GM18511 (cell line): ENCODE measurements around the gene PIK3R4.

Experiments
- ATAC-seq: cut with Tn5 transposase; IDR thresholded peaks from one replicate; pipeline ENCODE4 v1.9.1; 2021; ENCODE audit warnings: mild to moderate bottlenecking, moderate library complexity; ENCODE audit not compliant: unreplicated experiment

Gene PIK3R4

DNA sequence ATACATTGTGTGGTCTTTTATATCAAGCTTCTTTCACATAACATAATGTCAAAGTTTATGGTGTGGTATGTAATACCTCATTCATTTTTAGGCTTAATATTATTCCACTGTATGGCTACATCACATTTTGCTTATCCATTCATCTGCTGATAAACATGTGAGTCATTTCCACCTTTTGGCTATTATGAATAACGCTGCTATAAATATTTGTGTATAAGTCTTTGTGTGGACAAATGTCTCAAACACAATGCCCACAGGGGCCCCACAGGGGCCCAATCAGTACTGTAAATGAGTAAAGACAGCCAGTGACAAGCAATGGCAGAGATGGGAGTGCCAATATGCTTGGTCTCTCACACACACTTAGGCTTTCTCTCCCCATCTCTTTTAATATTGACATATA is 54.2 kb downstream of the PIK3R4 start:
- ATAC-seq = no peak

GRCh38 chr3:130688697-130689470 is 57.7 kb downstream of the PIK3R4 start:
- no peak for ATAC-seq

- ATAC-seq = peak; percentile 67
Observed at GRCh38 chr3:130688015-130688688, 58.5 kb downstream of the PIK3R4 start.

DNA sequence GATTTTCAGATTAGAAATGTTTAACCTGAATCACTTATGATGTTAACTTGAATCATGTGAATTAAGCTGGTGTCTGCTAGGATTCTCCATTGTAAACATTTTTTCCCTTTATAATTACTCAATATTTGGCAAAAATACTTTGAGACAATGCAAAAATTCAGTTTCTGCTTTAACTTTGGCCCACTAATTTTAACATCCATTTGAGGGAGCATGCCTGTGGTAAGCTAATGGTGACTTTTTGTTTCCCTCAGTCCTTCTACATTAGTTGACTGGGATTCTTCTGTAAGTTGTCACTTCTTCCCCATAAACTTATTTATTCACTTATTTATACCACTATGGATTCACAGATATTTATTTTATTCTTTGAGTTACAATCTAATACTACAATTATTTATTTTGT is 59.3 kb downstream of the PIK3R4 start:
- no peak for ATAC-seq

- ATAC-seq = peak; percentile 71
Observed at GRCh38 chr3:130686833-130687232, 59.8 kb downstream of the PIK3R4 start.

- ATAC-seq = no peak
Observed at GRCh38 chr3:130682131-130682530, 64.5 kb downstream of the PIK3R4 start.

DNA sequence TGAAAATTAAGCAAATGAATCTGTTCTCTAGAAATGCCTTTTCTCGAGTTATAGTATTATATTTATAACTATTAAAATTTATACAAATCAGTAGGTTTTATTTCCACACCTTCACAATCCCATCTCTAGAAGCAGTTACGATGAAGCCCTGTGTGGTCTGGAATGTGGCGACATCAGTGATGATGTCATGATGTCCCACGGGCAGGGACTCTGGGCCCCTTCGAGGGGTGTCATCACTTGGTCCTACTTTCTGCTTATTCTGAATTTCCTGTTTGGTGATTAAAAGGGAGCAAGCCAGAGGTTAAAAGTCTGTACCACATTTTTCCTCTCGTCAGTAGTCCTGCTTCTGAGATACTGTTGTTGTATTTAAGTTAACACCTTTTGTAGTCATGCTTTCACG is 67.4 kb downstream of the PIK3R4 start:
- ATAC-seq = no peak

DNA sequence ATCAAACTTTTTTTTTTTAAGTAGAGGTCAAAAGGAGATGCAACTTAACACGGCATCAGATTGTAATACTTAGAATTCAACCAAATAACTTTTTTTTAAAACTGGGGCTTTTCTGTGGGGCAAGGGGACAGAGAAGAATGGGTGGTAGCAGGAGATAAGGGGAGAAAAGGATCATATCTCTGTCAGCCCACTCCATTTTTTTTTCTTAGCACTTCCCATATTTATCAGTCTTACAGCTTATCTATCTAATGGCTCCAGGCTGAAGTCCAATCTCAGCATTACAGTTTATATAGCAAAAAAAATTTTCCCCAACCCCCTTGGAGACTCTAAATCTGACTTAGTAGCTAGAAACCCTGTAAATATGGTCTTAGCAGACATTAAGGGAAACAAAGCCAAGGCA is 69.3 kb downstream of the PIK3R4 start:
- ATAC-seq = no peak

GRCh38 chr3:130671545-130672312 is 74.9 kb downstream of the PIK3R4 start:
- no peak for ATAC-seq

DNA sequence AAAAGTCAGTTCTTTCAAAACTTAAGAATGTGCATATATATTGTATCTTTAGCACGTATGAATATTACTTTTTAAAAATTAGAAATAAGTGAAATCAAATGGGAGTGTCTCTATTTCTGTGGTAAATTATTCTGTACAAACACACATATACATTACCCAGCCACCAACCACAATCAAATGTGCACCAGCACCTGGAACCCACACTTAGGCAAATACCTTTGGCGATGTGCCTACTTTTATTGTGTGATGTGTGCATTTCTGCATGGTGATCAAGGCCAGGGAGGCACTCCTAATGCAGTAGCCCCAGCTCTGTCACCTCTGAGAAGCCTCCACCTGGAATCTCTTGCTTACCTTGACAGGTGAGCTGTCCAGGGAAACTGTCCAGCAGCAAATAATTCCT is 76.9 kb downstream of the PIK3R4 start:
- no peak for ATAC-seq

DNA sequence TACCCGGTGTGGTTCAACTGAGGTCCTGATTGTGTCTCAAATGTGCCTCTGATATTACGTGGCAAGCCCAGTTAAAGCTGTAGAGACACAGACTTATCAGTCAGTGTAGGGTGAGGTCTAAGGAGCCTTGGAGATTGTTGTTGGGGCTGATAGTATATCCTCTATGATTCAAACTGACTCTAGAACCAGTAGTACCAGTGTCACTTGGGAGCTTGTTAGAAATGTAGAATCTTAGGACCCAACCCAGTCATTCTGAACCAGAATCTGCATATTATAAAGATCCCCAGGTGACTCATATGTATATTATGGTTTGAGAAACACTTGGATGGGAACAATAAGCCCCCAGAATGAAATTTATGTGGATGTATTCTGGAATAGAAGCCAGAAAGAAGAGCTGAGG is 83.5 kb downstream of the PIK3R4 start:
- ATAC-seq = no peak

- no peak for ATAC-seq
Observed at GRCh38 chr3:130662501-130662996, 84.1 kb downstream of the PIK3R4 start.

DNA sequence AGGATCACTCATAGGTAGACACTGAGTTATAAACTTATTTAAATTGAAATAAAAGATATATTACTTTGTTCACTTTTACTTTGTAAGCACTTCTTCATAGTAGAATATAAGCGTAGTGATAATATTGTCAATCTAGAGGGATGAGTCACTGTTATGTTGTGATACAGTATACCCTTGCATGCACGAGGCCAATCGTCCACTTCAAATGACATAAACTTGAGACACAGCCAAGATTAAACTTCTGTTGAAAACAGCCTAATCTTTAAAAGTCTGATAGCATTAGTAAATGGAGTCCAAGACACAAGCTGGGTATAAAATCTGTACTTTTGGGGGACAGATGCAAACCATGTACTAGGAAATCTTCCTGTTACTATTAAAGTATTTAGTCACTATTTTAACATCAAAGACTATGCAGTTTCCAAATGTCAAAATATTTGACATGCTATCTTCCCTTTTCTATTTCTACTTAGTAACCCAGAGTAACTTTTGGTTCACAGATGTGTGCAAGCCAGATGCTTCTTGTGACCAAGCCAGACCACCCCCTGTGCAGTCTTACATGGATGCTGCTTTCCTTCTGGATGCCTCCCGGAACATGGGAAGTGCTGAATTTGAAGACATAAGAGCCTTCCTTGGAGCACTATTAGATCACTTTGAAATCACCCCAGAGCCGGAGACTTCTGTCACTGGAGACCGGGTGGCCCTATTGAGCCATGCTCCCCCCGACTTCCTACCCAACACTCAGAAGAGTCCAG is 85.3 kb downstream of the PIK3R4 start:
- ATAC-seq = no peak

- no peak for ATAC-seq
Observed at GRCh38 chr3:130659911-130660310, 86.7 kb downstream of the PIK3R4 start.

GRCh38 chr3:130658678-130659077 is 88.0 kb downstream of the PIK3R4 start:
- ATAC-seq = no peak

- no peak for ATAC-seq
Observed at GRCh38 chr3:130656627-130657026, 90.0 kb downstream of the PIK3R4 start.

- ATAC-seq = no peak
Observed at GRCh38 chr3:130654921-130655320, 91.7 kb downstream of the PIK3R4 start.

DNA sequence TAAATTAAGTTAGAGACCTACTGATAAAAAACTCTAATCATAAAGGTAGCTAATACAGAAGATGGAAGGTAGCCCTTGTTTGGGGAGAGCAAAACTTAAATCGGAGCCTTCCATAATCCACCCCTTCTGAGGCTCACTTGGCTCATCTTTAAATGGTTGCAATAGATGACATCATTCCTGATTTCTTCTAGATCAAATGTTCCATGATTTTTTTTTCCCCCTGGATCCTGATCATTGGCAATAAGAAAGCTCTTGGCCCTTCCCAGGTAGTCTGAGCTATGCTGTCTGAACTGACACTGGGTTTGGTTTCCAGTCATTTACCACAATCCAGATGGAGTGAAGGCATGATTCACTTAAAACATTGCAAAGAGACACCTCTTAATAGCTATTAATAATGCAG is 92.5 kb downstream of the PIK3R4 start:
- ATAC-seq = no peak

GRCh38 chr3:130649061-130649654 is 97.5 kb downstream of the PIK3R4 start:
- ATAC-seq = no peak

GRCh38 chr3:130648293-130648692 is 98.3 kb downstream of the PIK3R4 start:
- ATAC-seq = no peak
